Right atrium auricular region (tissue), 2 donors: ENCODE results near the gene RPUSD1. TPM values are rescaled to one million over a fixed set of nuclear protein-coding genes. Genes with fewer than 3 reads are reported as not detected.

Experiments used
- DNase-seq: peaks from one replicate; pipeline ENCODE4 v3.0.0-alpha.2; 2019; ENCODE audit warnings: low spot score
- H3K27ac ChIP-seq, 2 donors: fragments of 200-600 bp; sonication (generic); 1 replicate in 1 of 2; 2 replicates in 1 of 2; pipeline ENCODE4 v1.5.1; 2016 to 2019
- H3K27me3 ChIP-seq, 2 donors: fragments of 200-600 bp; sonication (generic); one replicate each; pipeline versions ENCODE4 v1.5.1 to v1.6.0; 2017 to 2019
- H3K36me3 ChIP-seq: fragments of 200-600 bp; sonication (generic); one replicate; pipeline ENCODE4 v1.5.1; 2016
- H3K4me1 ChIP-seq, 2 donors: fragments of 200-600 bp; sonication (generic); one replicate each; pipeline versions ENCODE4 v1.5.1 to v1.6.0; 2017 to 2019
- H3K4me3 ChIP-seq, 2 donors: fragments of 200-600 bp; sonication (generic); 1 replicate in 1 of 2; 2 replicates in 1 of 2; pipeline ENCODE4 v1.5.1; 2017 to 2019; ENCODE audit warnings: mild to moderate bottlenecking in 1 of 2, moderate library complexity in 1 of 2
- H3K9me3 ChIP-seq, 2 donors: fragments of 200-600 bp; sonication (generic); one replicate each; pipeline ENCODE4 v1.5.1; 2019
- total RNA-seq, 2 donors: library from RNA; depleted of rRNA; stranded (reverse); fragments of >200 nt; gene quantifications; one replicate each; pipeline ENCODE4 v1.1.0, GENCODE V29; 2016
- TF ChIP-seq, protein P1 (sequence below), 2 donors: fragments of 200-600 bp; sonication (generic); IDR thresholded peaks; one replicate each; pipeline ENCODE4 v1.5.1; 2019; ENCODE audit warnings: antibody characterized with exemption in 2 of 2

Gene RPUSD1
- total RNA-seq, 2 donors from 2014 or later = 11.4 to 13.2 TPM

DNA sequence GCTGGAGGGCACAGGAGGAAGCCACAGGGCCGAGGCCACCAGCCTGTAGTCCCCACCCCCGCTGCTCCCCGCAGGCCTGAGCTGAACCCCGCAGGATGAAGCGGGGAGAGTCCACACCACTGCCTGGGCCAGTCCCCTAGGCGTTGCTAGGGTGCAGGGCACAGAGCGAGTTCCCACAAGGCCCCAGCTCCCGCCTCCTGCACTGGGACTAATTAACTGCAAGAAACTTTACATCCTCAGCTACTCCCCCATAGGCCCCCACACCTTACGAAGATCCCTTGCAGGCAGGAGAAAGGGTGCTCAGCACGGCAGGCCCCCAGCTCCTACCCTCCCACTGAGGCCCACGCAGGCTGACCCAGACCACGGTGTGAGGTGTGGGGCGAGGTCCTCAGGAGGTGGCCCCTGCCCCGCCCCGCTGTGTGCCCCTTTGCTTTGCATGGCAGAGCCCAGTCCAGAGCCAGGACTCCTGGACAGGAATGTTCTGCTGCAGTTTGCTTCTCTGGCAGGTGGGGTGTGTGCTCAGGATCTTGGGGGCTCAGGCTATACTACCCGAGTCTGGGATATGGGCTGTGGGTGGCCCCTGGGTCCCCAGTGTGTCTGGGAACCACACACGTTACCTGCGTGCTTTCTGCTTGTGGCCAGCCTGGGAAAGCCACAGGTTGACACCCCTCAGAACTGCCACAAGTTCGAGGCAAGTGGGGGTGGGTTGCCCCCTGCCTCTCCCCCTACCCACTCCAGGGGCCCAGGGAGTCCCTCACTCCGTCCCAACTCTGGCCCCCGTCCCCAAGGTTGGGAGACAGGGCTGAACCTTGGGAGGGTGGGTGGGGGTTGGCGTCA is 11.1 kb upstream of the RPUSD1 start:
- H3K27ac ChIP-seq = no peak overlapping the region
- no peak for DNase-seq
- H3K9me3 ChIP-seq = no peaks in the 10 kb centered on the region
- TF ChIP-seq, protein P1, sequence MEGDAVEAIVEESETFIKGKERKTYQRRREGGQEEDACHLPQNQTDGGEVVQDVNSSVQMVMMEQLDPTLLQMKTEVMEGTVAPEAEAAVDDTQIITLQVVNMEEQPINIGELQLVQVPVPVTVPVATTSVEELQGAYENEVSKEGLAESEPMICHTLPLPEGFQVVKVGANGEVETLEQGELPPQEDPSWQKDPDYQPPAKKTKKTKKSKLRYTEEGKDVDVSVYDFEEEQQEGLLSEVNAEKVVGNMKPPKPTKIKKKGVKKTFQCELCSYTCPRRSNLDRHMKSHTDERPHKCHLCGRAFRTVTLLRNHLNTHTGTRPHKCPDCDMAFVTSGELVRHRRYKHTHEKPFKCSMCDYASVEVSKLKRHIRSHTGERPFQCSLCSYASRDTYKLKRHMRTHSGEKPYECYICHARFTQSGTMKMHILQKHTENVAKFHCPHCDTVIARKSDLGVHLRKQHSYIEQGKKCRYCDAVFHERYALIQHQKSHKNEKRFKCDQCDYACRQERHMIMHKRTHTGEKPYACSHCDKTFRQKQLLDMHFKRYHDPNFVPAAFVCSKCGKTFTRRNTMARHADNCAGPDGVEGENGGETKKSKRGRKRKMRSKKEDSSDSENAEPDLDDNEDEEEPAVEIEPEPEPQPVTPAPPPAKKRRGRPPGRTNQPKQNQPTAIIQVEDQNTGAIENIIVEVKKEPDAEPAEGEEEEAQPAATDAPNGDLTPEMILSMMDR (IDR thresholded peaks at IDR 0.05) = no peak
- no peak overlapping the region for H3K4me3 ChIP-seq
- H3K4me1 ChIP-seq = no peaks in the 10 kb centered on the region
- H3K36me3 ChIP-seq = no peaks in the 10 kb centered on the region
- H3K27me3 ChIP-seq = peaks cover 4 to 21% of the 10 kb centered on the region in 2 donors

DNA sequence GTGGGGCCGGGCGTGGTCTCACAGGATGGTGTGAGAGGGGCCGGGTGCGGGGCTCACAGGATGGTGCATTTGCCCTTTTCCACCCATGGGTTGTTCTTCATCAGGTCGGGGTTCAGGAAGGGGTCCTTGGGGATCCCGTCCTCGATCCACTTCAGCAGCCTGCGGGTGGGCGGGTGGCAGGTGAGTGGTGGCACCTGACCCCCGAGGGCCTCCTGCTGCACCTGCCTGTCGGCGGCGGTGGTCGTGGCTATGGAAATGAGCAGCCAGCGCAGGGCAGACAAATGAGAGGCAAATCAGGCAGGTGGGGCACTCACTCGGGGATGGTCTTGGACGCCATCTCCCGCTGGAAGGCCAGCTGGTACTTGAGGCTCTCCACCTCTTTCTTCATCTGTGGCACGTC is 10.5 kb upstream of the RPUSD1 start:
- no peak for DNase-seq

DNA sequence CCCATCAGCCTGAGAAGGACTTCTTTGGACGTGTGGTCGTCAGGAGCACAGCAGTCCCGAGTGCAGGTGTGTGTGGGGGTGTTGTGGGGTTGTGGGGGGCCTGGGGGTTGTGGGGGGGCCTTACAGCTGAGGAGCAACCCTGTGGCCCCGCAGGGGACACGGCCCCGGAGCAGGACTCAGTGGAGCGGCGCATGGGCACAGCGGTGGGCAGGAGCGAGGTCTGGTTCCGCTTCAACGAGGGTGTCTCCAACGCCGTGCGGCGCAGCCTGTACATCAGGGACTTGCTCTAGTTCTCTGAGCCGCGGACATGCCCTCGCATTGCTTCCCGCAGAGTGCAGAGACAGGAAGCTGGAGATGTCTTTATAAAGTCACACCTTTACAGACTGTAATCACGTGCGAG is 9.5 kb upstream of the RPUSD1 start:
- H3K4me1 ChIP-seq = no peaks in the 10 kb centered on the region
- TF ChIP-seq, protein P1 (IDR thresholded peaks at IDR 0.05) = no peak
- H3K36me3 ChIP-seq = no peaks in the 10 kb centered on the region
- no peak for DNase-seq
- H3K27ac ChIP-seq = no peak overlapping the region
- H3K9me3 ChIP-seq = no peaks in the 10 kb centered on the region
- peaks cover 4 to 21% of the 10 kb centered on the region in 2 donors for H3K27me3 ChIP-seq
- H3K4me3 ChIP-seq = no peak overlapping the region

More for the DNA sequence above, 10.5 kb upstream of the RPUSD1 start:
- Histone ChIP-seq H3K27me3 (peaks cover 4 to 21% of the 10 kb centered on the region in 2 donors), H3K36me3 (no peaks in the 10 kb centered on the region), H3K27ac (no peak overlapping the region), H3K4me3 (no peak overlapping the region), H3K9me3 (no peaks in the 10 kb centered on the region), H3K4me1 (no peaks in the 10 kb centered on the region)
- TF ChIP-seq, protein P1 (IDR thresholded peaks at IDR 0.05) = no peak

DNA sequence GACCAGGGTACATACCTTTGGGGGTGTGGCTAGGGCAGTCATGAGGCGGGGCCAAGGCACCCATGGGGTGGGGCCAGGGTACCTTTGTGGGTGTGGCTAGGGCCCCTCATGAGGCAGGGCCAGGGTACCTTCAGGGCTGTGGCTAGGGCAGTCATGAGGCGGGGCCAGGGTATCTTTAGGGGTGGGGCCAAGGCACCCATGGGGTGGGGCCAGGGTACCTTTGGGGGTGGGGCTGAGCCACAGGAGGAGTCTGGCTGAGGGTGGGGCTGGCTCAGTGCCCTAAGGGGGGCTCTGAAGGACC is 8.9 kb upstream of the RPUSD1 start:
- no peaks in the 10 kb centered on the region for H3K36me3 ChIP-seq
- no peak for DNase-seq
- H3K4me1 ChIP-seq = no peaks in the 10 kb centered on the region
- H3K27ac ChIP-seq = no peak overlapping the region
- H3K9me3 ChIP-seq = no peaks in the 10 kb centered on the region
- H3K4me3 ChIP-seq = no peak overlapping the region
- TF ChIP-seq, protein P1 (IDR thresholded peaks at IDR 0.05) = no peak
- peaks cover 4 to 21% of the 10 kb centered on the region in 2 donors for H3K27me3 ChIP-seq

DNA sequence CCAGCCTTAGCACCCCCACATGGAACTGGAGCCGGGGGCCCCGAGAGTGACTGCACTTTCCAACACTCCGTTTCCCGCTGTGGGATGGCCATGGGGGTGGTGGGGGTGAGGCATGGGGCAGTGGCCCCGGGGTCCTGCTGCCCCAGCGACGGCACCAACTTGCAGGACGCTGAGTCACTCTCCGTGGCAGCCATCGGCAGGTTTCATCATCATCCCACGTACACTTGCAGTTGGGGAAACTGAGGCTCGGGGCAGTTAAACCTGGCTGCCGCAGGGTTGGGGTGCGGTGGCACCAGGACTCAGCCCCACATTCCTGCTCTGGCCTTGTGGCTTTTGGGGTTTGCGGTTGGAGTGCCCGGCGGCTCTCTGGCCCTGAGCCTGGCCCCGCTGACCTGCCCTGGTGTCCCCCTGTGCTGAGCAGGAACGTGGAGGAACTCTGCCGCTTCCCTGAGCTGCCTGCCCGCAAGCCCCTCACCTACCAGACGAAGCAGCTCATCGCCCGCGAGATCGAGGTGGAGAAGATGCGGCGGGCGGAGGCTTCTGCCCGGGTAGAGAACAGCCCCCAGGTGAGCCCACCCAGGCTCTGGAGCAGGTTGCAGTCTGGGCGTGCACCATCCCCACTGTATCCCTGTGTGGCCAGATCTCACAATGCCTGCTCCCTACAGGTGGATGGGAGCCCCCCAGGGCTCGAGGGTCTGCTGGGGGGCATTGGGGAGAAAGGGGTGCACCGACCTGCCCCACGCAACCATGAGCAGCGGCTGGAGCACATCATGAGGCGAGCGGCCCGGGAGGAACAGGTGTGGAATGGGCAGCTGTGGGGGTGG is 8.3 kb upstream of the RPUSD1 start:
- TF ChIP-seq, protein P1 (IDR thresholded peaks at IDR 0.05) = no peak
- Histone ChIP-seq H3K36me3 (no peaks in the 10 kb centered on the region), H3K27ac (no peak overlapping the region), H3K4me3 (no peak overlapping the region), H3K27me3 (peaks cover 4 to 19% of the 10 kb centered on the region in 2 donors), H3K4me1 (no peaks in the 10 kb centered on the region), H3K9me3 (no peaks in the 10 kb centered on the region)
- no peak for DNase-seq
